ENCODE measurements around the gene AP1B1.

AP1B1 gene

GRCh38 chr22:29332886-29333496, 55.4 kb downstream of the AP1B1 start:
- no peak for DNase-seq (ENCODE audit: low read depth in 3 of 3)

DNA sequence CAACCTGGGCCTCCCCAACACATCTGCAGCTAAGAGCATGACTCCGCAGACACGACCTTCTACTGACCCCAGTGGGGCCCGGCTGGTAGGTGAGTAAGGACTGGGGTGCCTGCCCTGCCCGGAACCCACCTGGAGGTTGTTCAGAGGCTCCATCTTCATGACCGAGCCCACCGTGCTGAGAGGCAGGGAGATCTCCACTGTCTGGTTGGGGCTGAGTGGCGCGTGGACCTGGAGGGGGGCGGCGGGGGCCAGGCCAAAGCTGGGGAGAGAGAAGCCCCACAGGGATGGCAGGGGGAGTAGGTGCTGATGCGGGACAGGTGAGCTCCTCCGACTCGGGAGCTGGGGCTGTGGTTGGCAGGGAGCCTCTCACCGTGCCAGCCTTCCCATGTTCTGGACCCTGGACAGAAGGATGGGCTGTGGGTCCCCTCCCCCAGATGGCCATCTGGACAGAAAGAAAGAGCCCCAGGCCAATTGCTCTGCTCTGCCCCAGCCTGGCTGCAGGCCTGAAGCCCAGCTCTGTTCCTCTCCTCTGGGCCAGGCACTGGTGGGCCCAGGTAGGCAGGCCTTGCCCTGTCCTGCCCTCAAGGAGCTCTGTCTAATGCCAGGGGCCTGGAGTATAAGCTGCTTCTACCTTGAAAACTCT, 56.6 kb downstream of the AP1B1 start:
- DNase-seq (ENCODE audit: low read depth in 3 of 3) = no peak

GRCh38 chr22:29331213-29331612, 57.2 kb downstream of the AP1B1 start:
- DNase-seq (ENCODE audit: low read depth in 3 of 3) = no peak

- no peak for DNase-seq (ENCODE audit: low read depth in 3 of 3)
Observed at GRCh38 chr22:29330753-29331152, 57.6 kb downstream of the AP1B1 start.

- no peak for DNase-seq (ENCODE audit: low read depth in 3 of 3)
Observed at GRCh38 chr22:29330291-29330690, 58.1 kb downstream of the AP1B1 start.

DNA sequence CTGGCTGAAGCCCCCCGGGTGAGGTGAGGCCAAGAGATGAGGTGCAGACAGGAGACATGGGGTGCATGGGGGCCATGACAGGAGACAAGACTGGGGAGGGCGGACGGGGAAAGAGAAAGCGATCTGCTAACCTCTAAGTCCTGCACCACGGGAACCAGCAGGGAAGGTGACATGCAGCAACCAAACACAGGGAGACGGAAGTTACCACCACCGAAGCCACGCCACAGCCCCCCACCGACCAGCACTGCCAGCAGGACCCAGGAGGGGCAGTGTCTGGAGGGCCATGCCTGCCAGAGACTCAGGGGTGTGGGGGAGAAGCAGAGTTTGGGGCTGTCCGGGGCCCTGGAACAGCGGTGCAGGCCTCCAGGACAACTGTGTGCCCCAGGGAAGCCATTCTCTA, 58.8 kb downstream of the AP1B1 start:
- no peak for DNase-seq (ENCODE audit: low read depth in 3 of 3)

DNA sequence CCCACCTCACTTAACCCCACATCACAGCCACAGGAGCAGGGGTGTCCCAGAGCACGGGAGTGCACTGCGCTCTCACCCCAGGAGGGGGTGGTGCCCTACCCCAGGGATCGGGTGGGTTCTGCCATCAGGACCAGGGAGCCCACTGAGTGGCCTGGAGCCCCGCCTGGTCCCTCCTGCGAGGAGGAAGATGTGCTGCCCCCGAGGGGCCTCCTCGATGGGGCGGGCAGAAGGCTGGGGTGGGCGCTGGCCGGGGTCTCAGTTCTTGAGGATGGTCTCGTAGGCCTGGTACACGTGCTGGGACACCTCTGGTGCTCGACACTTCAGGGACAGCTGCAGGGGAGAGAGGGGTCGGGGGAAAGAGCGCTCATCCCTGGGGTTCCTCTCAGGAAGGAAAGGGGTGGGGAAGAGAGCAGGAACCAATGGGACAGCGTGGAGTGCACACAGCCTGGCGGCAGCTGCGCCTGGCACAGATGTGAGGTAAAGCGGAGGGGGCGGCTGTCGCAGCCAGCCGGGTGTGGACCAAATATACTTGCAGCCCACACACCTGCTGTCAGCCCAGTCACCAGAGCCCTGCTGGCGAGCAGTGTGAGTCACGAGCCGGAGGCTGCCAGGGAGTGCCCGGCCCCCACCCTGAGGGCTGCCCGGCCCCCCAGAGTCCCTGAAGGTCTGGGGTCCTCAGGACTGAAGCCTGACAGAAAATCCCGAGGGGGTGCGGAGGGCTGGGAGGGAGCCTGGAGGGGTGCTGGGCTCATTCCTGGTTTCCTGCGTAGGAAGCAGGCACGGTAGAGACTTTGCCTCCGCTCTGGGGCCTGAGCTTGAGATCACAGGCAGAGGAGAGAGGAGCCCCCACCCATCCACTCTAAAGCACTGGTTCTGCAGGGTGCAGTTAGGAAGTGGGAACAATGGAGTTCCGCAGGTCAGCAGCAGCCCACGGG, 59.5 kb downstream of the AP1B1 start:
- DNase-seq (ENCODE audit: low read depth in 3 of 3) = no peak

- DNase-seq (ENCODE audit: low read depth in 3 of 3) = no peak
Observed at GRCh38 chr22:29328055-29328454, 60.3 kb downstream of the AP1B1 start.

- DNase-seq (ENCODE audit: low read depth in 3 of 3) = no peak
Observed at GRCh38 chr22:29327089-29327764, 61.1 kb downstream of the AP1B1 start.

GRCh38 chr22:29326481-29326880, 61.9 kb downstream of the AP1B1 start:
- no peak for DNase-seq (ENCODE audit: low read depth in 3 of 3)

GRCh38 chr22:29325785-29326315, 62.5 kb downstream of the AP1B1 start:
- no peak for DNase-seq (ENCODE audit: low read depth in 3 of 3)

- no peak for DNase-seq (ENCODE audit: low read depth in 3 of 3)
Observed at GRCh38 chr22:29325356-29325755, 63.0 kb downstream of the AP1B1 start.

DNA sequence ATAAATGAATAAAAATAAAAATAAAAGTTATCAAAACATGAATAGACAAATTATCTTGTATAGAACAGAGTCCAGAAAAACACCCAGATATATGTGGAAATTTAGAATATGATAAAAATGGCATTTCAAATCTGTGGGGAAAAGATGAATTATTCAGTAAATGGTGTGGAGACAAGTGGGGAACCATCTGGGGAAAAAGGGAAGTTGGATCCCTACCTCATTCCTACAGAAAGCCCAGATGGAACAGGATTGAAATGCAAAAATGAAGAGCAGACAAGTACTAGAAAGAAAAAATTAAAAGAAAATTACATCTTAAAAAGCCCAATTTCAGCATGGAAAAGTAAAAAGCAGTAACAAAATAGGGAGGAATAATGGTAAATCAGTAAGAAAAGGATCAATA, 64.7 kb downstream of the AP1B1 start:
- no peak for DNase-seq (ENCODE audit: low read depth in 3 of 3)

GRCh38 chr22:29320546-29320945, 67.8 kb downstream of the AP1B1 start:
- no peak for DNase-seq (ENCODE audit: low read depth in 3 of 3)

DNA sequence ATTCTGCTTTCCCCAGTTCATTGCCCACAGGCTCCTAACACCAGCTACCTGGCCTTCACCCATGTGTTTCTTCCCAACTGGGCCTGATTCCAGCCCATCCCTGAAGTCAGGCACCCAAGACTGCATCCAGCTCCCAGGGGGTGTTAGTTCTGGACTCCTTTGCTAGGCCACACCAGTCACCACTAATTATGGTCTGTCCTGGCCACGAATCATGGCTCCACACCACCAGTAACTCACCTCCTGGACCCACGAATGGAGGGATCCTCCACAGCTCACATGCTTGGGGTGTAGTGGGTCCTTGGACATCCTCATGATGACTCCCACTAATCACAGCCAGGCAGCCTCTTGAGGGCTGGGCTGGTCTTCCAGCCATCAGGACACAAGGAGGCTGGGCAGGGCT, 69.3 kb downstream of the AP1B1 start:
- no peak for DNase-seq (ENCODE audit: low read depth in 3 of 3)

DNA sequence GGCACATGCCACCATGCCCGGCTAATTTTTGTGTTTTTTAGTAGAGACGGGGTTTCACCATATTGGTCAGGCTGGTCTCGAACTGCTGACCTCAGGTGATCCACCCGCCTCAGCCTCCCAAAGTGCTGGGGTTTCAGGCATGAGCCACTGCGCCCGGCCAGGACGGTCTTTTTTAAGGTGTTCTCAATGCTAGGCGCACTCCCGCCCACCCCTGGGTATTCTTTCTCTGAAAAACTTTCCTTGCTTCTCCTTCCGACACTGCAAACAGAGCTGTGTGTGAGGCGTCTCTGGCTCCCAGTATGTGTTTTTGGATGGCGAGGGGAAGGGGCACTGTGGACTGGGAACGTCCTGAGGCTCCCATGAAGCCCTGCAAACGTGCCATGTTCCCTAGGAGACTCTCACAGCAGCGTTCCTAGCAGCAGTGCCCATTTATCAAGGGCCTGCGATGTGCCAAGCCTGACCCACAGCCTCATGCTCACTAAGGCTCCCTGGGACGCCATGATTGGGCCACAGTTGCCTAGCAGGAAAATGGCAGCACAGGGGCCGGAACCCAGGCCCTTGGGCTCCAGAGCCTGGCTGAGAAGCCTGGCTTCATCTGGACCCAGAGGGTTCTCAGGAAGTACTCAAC, 70.4 kb downstream of the AP1B1 start:
- DNase-seq (ENCODE audit: low read depth in 3 of 3) = no peak

DNA sequence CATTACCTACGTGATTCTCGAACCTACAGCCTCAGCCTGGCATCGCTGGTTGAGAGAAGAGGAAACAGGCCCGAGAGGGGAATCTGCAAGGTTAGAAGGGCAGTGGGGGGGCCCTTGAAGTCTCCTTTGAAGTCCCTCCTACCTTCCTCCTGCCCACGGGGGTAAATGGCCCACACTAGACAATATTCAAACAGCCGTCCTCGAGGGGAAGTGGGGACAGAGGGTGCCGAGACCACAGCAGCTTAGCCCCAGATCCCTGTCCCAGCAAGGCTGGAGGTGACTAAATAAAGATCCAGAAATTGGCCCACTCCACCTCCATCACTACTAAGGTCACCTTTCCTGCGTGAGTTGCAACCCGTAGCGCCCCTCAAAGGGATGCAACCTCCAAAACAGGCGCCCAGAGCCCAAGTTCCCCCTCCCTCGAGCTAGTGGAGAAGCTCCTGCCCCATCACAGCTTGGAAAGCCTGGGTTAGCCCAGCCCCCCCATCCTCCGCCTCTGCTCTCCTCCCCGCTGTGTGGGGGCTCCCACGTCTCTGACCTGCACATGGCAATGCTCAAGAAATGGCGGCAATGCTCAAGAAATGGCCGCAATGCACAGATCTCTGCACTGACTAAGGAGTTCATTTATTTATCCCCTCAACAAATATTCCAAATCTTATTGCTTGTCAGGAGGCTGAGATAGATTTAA, 72.1 kb downstream of the AP1B1 start:
- no peak for DNase-seq (ENCODE audit: low read depth in 3 of 3)

GRCh38 chr22:29315286-29316140, 72.9 kb downstream of the AP1B1 start, which contains the start of gene RASL10A:
Gene RASL10A, minus strand, starts transcription at chr22:29315697. Its CDS starts 451 bp downstream, at chr22:29315246.
- no peak for DNase-seq (ENCODE audit: low read depth in 3 of 3)

- no peak for DNase-seq (ENCODE audit: low read depth in 3 of 3)
Observed at GRCh38 chr22:29314537-29315285, 73.7 kb downstream of the AP1B1 start.
